Testis (tissue), 3 donors: ENCODE data around the gene OPCML. TPM values are rescaled to one million over a fixed set of nuclear protein-coding genes. Genes with fewer than 3 reads are reported as not detected.

ENCODE experiments used
- DNase-seq: peaks from one replicate; pipeline ENCODE4 v3.0.0-alpha.2; 2019
- H3K27ac ChIP-seq, 2 donors: fragments of 200-600 bp; sonication (generic); one replicate each; pipeline ENCODE4 v1.5.1; 2019
- H3K27me3 ChIP-seq: fragments of 200-600 bp; sonication (generic); one replicate; pipeline ENCODE4 v1.5.1; 2019
- H3K36me3 ChIP-seq: fragments of 200-600 bp; sonication (generic); one replicate; pipeline ENCODE4 v1.5.1; 2017; ENCODE audit warnings: low read depth; ENCODE audit errors: missing control alignments
- H3K4me1 ChIP-seq: fragments of 200-600 bp; sonication (generic); one replicate; pipeline ENCODE4 v1.5.1; 2019
- H3K4me3 ChIP-seq, 2 donors: fragments of 200-600 bp; sonication (generic); one replicate each; pipeline ENCODE4 v1.5.1; 2017 to 2019
- H3K9me3 ChIP-seq: fragments of 200-600 bp; sonication (generic); one replicate; pipeline ENCODE4 v1.5.1; 2017
- CTCF ChIP-seq, 3 experiments: fragments of 450-650 bp in 2 of 3; fragments of 200-600 bp in 1 of 3; sonication (generic) in 1 of 3; IDR thresholded peaks; one replicate each; pipeline ENCODE4 v1.5.1; 2016 to 2019; ENCODE audit warnings: antibody characterized with exemption in 3 of 3, mild to moderate bottlenecking in 2 of 3, moderate library complexity in 1 of 3
- POLR2A ChIP-seq: fragments of 450-650 bp; IDR thresholded peaks from one replicate; pipeline ENCODE4 v1.6.1; 2017; ENCODE audit warnings: antibody characterized with exemption, mild to moderate bottlenecking, moderate library complexity
- WGBS, 2 donors: methylation state at CpG; one replicate each; pipeline ENCODE4 v1.1.5; 2018; 5-methylcytosine and 5-hydroxymethylcytosine counted together
- intact Hi-C: fragments of 100-400 bp; cut with DNase I; formaldehyde crosslinking; loops from one replicate; pipeline ENCODE4 v1.15.1; 2023; ENCODE audit warnings: low total_unique reads
- polyA plus RNA-seq: library from polyadenylated mRNA; stranded (reverse); fragments of 350-450 nt; fragmentation: Illumina TruSeq; extraction: RNeasy Lipid Tissue Mini Kit (QIAGEN cat#74804); gene quantifications from one replicate; pipeline ENCODE4 v1.2.3, GENCODE V29; 2014; ENCODE audit warnings: low read depth, low replicate concordance; ENCODE audit not compliant: insufficient read depth
- total RNA-seq, 2 donors: library from RNA; depleted of rRNA; stranded (reverse); fragments of >200 nt; gene quantifications; one replicate each; pipeline ENCODE4 v1.2.3, GENCODE V29; 2016

Gene OPCML
- total and polyA plus RNA-seq, 3 donors from 2014 or later, result 0.16 to 2.7 (median 0.62) TPM

- Histone ChIP-seq H3K27ac (no peak overlapping the region), H3K9me3 (no peaks in the 10 kb centered on the region), H3K4me1 (no peaks in the 10 kb centered on the region), H3K27me3 (no peaks in the 10 kb centered on the region), H3K36me3 (no peaks in the 10 kb centered on the region), H3K4me3 (no peak overlapping the region)
- no peak for DNase-seq
- TF ChIP-seq CTCF (IDR thresholded peaks at IDR 0.05), result no peak
- intact Hi-C loops, result no loop called here
- 76 to 79% methylated on average over 4 of the region's 4 CpGs for WGBS, 2 donors
Observed at GRCh38 chr11:133443206-133443747, 89.0 kb downstream of the OPCML start.

GRCh38 chr11:133441964-133442660 lies 90.2 kb downstream of the OPCML start:
- 72 to 79% methylated on average over 1 of the region's 1 CpG for WGBS, 2 donors
- intact Hi-C loops, result no loop called here
- no peaks in the 10 kb centered on the region for H3K9me3 ChIP-seq
- DNase-seq, result no peak
- H3K4me3 ChIP-seq, result no peak overlapping the region
- H3K27me3 ChIP-seq, result no peaks in the 10 kb centered on the region
- no peaks in the 10 kb centered on the region for H3K36me3 ChIP-seq
- no peak overlapping the region for H3K27ac ChIP-seq
- no peak for TF ChIP-seq POLR2A
- H3K4me1 ChIP-seq, result no peaks in the 10 kb centered on the region

- no peaks in the 10 kb centered on the region for H3K9me3 ChIP-seq
- intact Hi-C loops, result no loop called here
- no peak for DNase-seq
Observed at GRCh38 chr11:133425992-133426391, 106.3 kb downstream of the OPCML start.

GRCh38 chr11:133425245-133425644 lies 107.1 kb downstream of the OPCML start:
- WGBS, 2 donors, result 86 to 96% methylated on average over 1 of the region's 1 CpG
- Histone ChIP-seq H3K4me1 (no peaks in the 10 kb centered on the region), H3K9me3 (no peaks in the 10 kb centered on the region), H3K4me3 (no peak overlapping the region), H3K36me3 (no peaks in the 10 kb centered on the region), H3K27me3 (no peaks in the 10 kb centered on the region), H3K27ac (no peak overlapping the region)
- DNase-seq, result no peak
- intact Hi-C loops, result no loop called here
- no peak for TF ChIP-seq POLR2A
- TF ChIP-seq CTCF (IDR thresholded peaks at IDR 0.05), result no peak

More at GRCh38 chr11:133425992-133426391, 106.3 kb downstream of the OPCML start:
- H3K36me3 ChIP-seq, result no peaks in the 10 kb centered on the region
- no peak overlapping the region for H3K4me3 ChIP-seq
- no peak overlapping the region for H3K27ac ChIP-seq
- no peaks in the 10 kb centered on the region for H3K27me3 ChIP-seq
- H3K4me1 ChIP-seq, result no peaks in the 10 kb centered on the region
- TF ChIP-seq CTCF (IDR thresholded peaks at IDR 0.05) (no peak), POLR2A (no peak)

GRCh38 chr11:133418218-133418617 lies 114.1 kb downstream of the OPCML start:
- H3K9me3 ChIP-seq, result no peaks in the 10 kb centered on the region
- H3K27ac ChIP-seq, result no peak overlapping the region
- no peaks in the 10 kb centered on the region for H3K27me3 ChIP-seq
- no peaks in the 10 kb centered on the region for H3K36me3 ChIP-seq
- H3K4me3 ChIP-seq, result no peak overlapping the region
- DNase-seq, result no peak
- intact Hi-C loops, result no loop called here
- H3K4me1 ChIP-seq, result no peaks in the 10 kb centered on the region
- TF ChIP-seq CTCF (IDR thresholded peaks at IDR 0.05), result no peak
- no peak for TF ChIP-seq POLR2A
